T follicular helper cell (primary cell): ENCODE results near the gene PTPRCAP.

ENCODE experiments used
- DNase-seq: peaks from one replicate; pipeline ENCODE4 v3.0.0-alpha.2; 2020; ENCODE audit warnings: low read depth

The PTPRCAP gene

GRCh38 chr11:67465189-67465510 is 27.7 kb upstream of the PTPRCAP start:
- DNase-seq, result no peak

DNA sequence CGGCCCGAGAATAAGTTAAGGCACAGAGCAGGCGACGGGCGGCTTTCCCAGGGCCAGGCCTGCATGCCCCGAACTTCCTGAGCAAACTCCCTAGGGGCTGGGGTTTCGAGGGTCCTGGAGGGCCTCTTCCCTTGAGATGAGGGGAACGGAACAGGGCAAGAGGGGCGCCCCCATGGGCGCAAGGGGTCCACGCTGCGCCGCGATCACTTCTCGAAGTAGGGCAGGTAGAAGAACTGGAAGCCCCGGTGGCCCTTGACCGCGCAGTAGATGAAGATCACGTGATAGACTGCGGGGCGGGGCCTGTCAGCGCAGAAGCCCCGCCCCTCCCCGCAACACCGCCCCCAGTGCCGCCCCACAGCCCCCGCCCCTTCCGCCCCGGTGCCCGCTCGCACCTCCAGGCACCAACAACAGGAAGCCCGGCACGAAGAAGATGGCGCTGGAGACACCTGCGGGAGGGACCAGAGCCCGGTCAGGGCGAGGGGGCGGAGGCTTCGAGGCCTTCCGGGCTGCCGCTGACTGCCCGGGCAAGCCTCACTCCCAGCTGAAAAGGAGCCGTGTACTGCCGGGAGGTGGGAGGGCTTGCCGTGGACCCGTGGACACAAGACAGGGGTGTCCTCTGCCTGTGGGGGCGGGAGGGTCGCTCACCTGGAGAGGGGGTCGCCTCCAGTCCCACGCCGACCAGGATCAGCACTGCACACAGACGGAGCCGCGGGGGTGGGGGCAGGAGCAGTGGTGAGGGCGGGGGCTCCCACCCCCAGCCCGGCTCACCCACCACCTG is 27.1 kb upstream of the PTPRCAP start:
- peak; percentile 90 for DNase-seq

DNA sequence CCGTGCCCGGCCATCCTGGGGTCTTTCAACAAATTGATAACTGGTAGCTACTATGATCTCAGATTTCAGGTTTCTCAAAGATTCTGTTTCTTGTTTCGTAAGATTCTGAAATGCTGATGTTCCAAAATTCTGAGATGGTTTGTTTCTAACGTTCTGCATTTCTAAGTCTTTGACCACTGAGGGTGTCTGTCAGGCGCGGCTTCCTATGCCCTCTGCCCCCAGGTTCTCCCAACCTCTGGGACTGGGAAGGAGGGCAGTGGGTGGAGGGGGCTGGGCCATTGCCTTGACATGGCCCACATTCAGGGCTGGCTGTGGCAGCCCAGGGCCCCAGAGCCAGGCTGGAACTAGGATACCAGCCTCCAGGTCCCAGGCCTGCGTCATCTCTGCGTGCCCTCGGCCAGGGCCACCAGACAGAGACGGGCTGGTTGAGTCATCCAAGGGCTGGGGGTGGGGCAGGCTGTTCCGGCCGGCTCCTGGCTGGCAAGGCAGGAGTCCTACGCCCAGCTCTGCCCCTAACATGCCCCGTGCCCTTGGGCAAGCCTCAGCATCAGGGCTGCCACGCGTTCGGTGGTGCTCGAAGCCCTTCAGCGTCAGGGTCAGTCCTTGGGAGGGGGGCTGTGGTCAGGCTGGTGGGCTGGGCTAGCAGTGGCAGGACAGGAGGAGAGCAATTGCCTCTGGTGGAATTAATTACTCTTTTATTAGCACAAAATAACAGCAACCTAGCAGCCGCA is 26.4 kb upstream of the PTPRCAP start:
- DNase-seq, result no peak

GRCh38 chr11:67463186-67463585 is 25.7 kb upstream of the PTPRCAP start:
- no peak for DNase-seq

DNA sequence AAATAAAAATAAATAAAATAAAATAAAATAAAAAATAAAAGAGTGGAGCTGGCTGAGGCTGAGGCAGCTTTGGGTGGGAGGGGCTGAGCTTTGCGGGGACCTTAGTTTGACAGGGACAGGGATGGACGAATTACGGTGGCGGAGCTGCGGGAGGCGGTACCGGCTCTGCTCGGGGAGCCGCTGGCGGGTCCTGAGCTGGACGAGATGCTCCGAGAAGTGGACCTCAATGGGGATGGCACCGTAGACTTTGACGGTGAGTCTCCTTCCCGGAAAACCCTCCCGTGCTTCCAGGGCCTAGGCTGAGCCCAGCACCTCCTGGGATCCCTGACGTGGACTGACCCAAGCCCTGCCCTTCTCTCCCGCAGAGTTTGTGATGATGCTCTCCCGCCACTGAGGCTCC is 20.8 kb upstream of the PTPRCAP start:
- no peak for DNase-seq

DNA sequence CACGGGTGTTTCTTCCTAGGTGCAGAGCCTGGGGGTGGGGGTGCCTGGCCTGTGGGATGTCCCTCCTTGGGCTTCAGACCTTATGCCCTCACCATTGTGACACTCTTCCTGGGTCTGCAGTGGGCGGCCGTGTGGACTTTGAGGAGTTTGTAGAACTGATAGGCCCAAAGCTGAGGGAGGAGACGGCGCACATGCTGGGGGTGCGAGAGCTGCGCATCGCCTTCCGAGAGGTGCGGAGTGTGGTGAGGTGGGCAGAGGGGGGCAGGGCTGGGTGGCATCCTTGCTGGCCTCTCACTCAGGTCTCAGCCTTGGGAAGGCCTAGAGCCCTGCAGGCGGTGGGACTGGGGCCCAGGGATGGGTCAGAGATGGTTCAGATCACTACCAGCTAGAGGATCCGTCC is 20.0 kb upstream of the PTPRCAP start:
- DNase-seq, result no peak

GRCh38 chr11:67456068-67456705 is 18.7 kb upstream of the PTPRCAP start:
- no peak for DNase-seq

- no peak for DNase-seq
Observed at GRCh38 chr11:67455054-67455453, 17.6 kb upstream of the PTPRCAP start, which contains the start of gene CABP4. Gene CABP4, plus strand, starts transcription at chr11:67455354. Its CDS starts 70 bp downstream, at chr11:67455424.

DNA sequence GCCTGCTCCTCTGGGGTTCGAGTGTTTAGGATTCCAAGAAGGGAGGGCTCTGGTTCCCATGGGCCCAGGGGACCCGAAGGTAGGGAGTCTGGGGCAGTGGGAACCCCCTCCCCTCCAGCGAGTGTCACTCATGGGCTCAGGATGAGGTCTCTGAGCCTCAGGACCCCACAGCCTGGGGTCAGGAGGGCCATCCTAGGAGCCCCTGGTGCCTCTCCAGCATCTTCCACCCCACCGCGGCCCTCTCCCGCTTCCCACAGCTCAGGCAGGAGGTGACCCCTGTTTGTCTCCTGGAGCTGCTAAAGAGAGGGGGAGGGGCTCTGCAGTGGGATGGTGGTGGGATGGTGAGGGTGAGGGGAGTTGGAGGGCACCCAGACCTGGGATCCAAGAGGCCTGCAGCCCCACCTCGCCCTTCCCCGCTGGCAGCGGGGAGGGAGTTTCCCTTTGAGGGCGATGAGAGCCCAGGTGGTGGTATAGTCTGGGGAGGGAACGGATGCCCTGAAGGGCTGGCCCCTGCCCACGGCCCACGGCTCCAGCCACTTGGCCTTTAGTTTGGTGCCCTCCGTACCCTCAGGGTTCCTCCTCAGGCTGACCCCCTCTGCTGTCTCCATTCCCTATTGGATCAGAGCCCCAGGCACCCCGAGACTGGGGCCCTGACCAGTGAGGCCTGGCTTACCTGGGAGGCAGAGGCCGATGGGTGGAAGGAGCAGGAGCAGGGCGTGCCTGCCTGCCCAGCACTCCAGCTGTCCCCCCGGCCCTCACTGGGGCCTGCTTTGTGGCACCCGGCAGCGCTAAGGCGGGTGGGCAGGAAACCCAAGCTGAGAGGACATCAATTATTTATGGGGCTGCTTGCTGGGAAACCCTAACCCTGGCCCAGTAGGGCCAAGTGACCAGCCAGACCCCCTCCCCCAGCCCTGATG is 16.6 kb upstream of the PTPRCAP start:
- DNase-seq, result no peak

DNA sequence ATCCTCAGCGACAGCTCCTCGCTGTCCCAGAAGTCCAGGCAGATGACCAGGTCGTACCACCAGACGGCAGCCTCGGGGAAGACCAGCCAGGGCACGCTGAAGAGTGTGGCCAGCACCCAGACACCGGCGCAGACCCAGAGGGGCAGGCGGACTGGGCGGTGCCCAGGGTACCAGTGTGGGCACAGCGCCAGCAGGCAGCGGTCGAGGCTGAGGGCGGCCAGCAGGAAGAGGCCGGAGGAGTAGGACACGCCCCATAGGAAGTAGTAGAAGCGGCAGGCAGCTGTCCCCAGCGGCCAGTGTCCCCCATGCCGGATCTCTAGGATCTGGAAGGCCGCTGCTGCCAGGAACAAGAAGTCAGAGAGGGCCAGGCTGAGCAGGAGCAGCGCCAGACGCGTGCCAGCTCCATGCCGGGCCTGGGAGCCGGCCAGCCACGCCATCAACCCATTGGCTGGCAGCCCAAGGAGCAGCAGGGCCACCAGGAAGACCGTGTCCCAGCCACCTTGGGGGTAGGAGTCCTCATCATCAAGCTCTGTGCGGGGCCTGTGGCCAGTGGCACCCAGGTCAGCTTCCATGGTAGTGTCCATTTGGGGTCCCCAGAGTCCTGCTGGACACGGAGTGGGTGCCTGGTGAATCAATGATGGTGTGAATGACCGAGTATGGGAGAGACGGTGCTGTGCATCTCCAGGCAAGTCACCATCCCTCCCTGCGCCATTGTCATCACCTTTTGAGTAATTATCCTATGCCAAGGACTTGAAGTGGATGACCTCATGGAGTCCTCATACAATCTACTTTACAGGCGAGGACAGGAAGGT is 14.9 kb upstream of the PTPRCAP start, which contains the start of gene GPR152:
TSS of gene GPR152 (minus strand) at position 589 of the 812 bp plus-strand sequence. CDS start at position 584, 5 bp downstream.
- no peak for DNase-seq

- DNase-seq, result no peak
Observed at GRCh38 chr11:67451658-67451976, 14.1 kb upstream of the PTPRCAP start.

- no peak for DNase-seq
Observed at GRCh38 chr11:67450796-67451657, 13.5 kb upstream of the PTPRCAP start.

DNA sequence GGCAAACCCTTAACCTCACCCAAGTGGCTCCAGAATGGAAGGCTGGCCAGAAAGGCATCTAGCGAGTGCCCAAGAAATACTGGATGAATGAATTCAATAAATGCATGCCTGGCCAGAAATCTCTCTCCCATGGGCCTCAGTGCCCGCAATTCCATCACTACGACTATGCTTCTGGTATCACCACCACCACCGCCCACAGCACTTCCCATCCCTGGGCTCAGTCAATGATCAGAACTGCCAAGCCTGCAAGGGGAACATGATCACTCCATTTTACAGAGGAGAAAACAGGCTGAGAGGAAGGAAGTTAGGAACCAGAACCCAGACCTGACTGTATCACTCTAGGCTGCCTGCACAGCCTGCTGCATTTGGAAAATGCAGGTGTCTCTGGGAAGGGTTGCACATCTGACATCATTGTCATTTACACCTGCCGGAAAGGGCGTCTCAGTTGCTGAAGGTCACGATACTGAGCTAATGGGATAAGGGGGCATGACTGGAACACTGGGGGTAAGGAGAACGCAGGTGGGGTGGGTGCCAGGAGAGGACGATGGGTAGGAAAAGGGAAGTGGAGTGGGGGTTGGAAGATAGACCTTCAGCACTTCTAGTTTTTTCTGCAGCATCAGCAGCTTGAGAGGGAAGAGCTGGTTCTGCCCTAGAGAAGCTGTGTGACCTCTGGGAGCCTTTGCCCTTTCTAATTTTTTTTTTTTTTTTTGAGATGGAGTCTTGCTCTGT is 11.8 kb upstream of the PTPRCAP start:
- DNase-seq, result no peak

- no peak for DNase-seq
Observed at GRCh38 chr11:67448220-67448609, 10.7 kb upstream of the PTPRCAP start.

GRCh38 chr11:67445515-67445914 is 8.0 kb upstream of the PTPRCAP start:
- DNase-seq, result no peak

GRCh38 chr11:67442504-67443404 is 5.3 kb upstream of the PTPRCAP start:
- no peak for DNase-seq

DNA sequence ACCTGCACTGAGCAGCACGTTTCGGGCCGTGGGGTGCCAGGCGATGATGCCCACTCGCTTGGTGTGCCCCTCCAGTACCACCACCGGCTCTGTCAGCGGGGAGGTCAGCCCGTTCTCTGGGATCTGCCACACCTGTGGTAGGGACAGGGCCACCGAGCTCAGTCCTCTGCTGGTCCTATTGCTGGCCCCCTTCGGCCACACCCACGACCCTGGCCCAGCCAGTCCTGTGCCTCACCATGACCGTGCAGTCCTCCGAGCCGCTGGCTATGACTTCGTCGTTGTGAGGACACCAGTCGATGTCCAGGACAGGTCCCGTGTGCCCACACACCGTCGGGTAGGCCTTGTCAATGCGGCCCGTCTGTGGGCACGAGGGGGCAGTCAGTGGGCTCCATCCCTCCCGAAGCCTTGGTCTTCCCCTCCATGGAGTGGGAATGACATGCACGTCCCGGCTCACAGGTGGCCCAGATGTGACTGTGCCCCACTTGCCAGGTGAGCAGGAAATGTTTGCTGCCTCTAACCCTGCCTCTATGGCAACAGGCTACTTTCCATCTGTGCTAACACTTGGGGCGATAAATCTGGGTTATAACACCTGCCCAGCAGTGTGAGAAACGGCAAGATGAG is 4.4 kb upstream of the PTPRCAP start:
- no peak for DNase-seq

DNA sequence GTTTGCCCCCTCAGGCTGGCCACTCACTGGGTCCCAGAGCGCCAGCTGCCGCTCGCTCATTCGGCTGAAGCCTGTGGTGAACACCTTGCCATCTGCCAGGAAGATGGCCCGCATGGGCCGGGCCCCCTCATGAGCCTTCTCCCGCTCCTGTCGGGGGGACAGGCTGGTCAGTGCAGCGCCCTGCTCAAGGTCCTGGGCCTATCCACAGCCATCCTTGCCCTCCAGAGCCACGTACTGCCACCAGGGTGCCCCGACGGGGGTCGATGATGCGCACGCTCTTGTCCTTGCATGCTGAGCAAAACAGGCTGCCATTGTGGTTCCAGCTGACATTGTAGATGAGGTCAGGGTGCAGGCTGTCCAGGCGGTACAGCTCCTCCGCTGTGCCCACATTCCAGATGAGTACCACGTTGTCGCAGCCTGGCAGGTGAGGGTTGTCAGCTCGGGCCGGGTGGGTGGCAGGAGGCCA is 3.6 kb upstream of the PTPRCAP start:
- no peak for DNase-seq
